ENCODE data around the gene CD248.

DNA sequence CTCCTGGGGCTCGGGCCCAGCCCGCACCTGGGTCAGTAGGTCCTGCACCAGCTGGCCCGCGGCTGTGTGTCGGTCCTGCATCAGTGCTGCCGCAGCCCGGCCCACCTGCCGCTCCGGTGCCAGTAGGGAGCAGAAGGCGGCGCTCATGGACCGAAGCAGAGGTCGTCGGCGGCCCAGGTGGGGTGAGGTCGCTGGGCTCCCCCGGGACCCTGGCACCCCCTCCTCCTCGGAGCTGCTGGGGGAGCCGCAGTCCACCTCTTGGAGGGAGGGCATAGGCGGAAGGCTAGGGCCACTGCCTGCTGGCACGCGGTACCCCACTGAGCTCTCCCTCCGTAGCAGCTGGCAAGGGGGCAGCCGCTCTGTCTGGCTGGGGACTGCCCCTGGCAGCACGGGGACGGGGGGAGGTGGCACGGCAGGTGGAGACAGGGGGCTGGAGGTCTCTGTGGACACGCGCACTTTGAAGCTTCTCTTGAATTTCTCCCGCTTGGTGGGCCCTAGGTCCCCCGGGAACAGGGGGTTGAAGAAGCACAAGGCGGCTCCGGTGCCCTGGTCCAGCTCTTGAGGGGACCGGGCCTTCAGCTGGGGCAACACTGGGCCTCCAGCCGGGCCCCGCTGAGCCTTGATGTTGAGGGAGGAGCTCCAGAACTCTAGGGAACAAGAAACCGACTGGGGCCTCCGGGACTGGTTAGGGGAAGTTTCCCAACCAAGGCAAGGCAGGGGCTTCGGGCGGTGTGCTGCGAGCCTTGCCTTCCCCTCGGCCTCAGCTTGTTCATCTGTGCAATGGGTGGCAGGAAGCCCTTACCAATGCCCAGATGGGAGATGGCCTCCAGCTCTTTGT is 18.0 kb upstream of the CD248 start:
- TF ChIP-seq, protein P1, sequence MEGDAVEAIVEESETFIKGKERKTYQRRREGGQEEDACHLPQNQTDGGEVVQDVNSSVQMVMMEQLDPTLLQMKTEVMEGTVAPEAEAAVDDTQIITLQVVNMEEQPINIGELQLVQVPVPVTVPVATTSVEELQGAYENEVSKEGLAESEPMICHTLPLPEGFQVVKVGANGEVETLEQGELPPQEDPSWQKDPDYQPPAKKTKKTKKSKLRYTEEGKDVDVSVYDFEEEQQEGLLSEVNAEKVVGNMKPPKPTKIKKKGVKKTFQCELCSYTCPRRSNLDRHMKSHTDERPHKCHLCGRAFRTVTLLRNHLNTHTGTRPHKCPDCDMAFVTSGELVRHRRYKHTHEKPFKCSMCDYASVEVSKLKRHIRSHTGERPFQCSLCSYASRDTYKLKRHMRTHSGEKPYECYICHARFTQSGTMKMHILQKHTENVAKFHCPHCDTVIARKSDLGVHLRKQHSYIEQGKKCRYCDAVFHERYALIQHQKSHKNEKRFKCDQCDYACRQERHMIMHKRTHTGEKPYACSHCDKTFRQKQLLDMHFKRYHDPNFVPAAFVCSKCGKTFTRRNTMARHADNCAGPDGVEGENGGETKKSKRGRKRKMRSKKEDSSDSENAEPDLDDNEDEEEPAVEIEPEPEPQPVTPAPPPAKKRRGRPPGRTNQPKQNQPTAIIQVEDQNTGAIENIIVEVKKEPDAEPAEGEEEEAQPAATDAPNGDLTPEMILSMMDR (conservative IDR thresholded peaks at IDR 0.05), result no peak
- TF ChIP-seq ZFX (IDR thresholded peaks at IDR 0.05), result no peak

All from C4-2B (cell line).